Measurements from ENCODE around the gene ITPA. TPM values are rescaled to one million over a fixed set of nuclear protein-coding genes. Genes with fewer than 3 reads are reported as not detected.

ITPA gene
- total RNA-seq, result 69.3 and 84.9 TPM in 2 replicates

DNA sequence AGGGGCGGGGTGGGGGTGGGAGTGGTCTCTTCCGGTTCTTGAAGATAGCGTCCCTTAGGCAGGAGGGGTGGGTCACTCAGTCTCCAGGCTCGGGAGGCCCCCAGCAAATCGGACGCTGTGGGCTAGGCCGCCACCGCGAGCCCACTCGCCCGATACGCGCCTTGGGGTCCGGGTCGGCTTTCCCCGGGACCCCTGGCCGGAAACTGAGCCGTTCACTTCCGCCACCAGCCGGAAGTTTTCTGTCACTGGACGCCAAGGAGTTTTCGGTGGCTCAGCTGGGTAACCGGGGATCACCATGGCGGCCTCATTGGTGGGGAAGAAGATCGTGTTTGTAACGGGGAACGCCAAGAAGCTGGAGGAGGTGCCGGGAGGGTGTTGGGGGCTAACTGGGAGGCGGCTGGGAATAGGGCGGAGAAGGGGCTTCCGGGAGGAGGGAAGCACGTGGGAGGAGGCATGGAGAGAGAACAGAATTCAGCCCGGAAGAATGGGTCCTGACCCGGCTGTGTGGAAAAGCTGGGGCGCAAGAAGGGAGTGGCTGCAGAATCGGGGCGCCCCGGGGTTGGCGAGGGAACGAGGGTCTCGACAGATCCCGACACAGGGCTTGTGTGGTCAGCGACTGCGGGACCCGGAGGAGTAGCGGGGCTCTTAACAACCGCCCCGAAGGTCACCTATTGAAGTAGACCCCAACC is at the start of gene ITPA:
TSS of gene ITPA (plus strand) at position 242 of the 689 bp plus-strand sequence. CDS start at position 296, 54 bp downstream.
- intact Hi-C loops (cut with micrococcal nuclease), result loop anchor here (1.0 to 10.0 kb wide), 5 partner anchors 13 to 705 kb away; partner anchors contain the start of genes LZTS3 and ZNF343

DNA sequence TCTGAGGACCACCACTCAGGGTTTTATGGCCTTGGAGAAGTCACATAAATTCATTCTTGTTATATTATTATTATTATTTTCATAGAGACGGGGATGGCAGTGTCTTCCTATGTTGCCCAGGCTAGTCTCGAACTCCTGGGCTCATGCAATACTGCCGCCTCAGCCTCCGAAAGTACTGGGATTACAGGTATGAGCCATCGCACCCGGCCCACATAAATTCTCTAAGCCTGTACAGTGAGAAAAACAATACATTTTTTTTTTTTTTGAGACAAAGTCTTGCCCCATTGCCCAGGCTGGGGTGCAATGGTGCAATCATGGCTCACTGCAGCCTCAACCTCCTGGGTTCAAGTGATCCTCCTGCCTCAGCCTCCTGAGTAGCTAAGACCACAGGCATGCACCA is 48.9 kb upstream of the ITPA start:
- intact Hi-C loops (cut with micrococcal nuclease), result no loop called here

DNA sequence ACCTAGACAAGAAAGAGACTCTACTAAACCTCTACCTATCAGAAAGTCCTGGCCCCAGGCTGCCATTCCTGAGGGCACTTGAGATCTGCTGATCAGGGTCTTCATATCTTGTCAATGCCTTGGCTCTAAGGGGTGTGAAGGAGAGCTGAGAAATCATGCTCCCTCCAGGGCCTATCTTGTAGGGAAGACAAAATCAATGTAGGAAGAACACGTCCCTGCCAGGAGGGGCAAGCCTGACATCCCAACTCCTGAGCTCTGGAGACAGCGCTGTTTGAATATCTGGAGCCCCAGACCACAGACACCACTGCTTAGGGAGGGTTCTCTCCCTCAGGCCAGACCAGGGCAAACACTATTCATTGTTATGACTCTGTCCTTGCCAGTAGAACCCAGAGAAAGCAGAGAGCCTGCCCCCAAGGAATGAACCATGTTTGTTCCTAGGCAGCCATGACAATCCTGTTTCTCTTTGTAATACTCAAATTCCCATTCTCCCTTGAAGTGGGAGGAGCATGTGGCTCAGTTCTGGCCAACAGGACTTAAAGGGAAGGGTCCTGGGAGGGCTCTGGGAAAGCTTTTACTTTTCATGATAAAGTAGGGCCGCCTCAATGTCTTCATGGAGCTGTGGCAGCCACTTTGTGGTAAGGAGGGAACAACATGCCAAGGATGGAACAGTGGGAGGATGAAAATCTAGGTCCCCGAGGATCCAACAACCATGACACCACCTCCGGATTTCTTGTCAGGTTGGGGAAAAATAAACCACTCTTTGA is 47.8 kb upstream of the ITPA start:
- intact Hi-C loops (cut with micrococcal nuclease), result no loop called here

DNA sequence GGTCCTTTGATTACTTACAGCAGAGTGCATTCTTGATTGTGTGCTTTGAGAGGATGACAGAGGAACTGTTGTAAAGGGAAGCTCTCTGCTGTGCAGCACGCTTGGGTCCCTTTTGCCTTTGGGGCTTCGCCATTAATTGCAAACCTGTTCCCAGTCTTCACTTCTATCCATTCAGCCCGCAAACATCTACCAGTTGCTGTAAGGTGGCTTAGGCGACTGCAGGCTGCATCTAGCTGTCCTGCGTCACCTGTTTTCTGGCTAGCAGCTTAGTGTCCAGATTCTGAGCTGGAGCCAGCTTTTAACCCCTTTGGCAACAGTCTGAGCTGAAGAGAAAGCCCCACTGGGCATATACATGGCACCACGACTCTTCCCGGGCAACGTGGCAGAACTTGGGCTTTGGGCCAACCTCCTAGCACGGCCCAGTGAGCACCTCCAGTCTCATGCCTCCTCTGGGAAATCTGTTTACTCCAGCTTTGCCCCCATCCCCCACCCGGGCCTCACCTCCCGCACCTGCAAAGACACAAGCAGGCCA is 47.2 kb upstream of the ITPA start:
- intact Hi-C loops (cut with micrococcal nuclease), result no loop called here

DNA sequence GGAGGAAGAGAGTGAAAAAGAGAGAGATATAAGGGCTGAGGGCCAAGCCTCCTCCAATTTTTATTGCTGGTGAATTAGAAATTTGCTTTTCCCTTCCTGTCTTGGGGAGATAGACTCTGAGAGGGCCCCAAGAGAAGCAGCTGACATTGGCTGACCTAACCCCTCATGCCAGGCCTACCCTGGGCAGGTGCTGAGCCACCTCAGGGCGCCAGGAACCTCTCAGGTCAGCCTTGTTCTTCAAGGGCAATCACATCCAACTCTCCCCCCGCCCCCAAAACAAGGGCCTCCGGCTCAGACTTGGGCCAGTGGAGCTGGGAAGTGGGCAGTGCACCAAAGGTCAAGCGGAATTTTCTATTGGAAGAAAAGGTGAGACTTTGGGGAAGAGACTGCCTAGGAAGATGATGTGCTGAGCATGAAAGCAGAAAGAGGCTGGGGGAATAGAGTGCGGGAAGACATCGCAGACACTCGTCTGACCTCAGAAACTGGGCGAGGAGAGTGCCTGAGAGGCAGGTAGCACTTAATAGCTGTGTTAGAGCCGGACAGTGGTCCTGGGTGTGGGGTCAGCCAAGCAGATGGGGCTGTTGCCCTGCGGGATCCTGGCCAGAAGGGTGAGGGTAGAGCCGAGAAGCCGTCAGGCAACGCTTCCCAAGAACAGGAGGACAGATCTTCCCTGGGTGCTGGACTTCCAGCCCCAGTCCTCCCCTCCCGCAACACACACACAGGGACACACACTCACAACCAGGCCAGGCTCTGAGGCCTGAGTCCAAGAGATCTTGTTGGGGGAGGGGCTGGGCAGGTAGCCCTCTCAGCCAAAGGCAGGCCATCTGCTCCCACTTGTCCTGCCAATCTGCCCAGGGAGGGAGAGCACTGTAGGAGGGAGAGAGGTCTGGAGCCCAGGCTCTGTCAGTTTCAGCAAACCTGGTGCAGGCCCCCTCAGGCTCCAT is 45.9 kb upstream of the ITPA start:
- intact Hi-C loops (cut with micrococcal nuclease), result no loop called here

DNA sequence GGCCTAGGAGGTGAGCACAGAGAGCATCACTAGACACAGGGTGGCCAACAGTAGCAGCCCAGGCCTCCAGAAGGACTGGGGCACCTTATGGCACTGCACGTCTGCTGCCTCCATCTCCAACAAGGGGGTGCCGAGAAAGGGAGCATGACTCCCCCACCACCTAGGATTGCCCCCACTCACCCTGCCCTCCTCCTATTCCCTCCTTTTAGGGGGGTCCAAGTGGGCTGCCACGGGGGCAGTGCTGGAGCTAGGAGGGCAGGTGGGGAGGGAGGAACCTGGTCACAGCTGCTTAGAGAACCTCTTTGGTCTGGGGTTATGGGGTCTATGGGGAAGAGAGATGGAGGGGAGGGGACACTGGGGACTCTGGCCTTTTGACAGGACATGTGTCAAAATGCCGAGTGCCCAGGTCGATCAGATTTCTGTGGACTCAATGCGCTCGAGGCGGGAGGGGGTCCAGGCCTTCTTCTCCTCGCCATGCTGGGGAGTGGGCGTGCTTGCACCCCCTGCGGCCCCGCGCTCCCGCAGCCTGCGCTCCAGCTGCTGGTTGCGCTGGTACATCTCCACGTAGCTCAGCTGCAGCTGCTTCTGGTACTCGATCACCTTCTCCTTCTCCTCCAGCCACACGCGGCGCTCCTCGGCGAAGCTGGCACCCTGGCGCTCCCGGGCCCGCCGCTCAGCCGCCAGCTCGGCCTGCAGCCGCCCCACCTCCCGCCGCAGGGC is 45.1 kb upstream of the ITPA start:
- intact Hi-C loops (cut with micrococcal nuclease), result no loop called here

DNA sequence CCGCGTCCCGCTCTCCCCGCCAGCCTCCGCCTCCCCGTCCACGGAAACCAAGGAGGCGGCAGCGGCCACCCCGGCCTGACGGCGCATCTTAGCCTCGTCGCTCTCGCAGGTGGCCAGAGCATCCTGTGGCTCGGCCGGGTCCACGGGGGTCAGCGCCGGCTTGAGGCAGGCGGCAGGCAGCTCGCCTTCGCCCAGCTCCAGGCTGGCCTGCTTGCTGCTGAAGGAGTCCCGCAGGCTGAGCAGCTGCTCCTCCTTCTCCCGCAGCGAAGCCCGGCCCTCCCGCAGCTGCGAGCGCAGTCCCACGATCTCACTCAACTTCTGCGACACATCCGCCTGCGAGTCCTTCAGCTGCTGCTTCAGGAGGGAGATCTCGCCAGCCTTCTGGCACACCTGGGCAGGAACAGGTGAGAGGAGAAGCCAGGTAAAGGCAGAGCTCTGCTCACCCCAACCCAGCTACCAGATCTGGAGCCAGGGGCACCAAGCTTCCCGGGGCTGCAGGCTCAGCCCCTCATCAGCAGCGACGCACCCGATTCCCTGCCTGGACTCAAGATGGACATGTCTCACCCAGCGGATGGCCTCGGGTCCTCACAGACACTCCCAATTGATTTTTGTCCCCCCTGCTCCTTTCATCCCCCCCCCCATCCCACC is 44.4 kb upstream of the ITPA start:
- intact Hi-C loops (cut with micrococcal nuclease), result no loop called here

DNA sequence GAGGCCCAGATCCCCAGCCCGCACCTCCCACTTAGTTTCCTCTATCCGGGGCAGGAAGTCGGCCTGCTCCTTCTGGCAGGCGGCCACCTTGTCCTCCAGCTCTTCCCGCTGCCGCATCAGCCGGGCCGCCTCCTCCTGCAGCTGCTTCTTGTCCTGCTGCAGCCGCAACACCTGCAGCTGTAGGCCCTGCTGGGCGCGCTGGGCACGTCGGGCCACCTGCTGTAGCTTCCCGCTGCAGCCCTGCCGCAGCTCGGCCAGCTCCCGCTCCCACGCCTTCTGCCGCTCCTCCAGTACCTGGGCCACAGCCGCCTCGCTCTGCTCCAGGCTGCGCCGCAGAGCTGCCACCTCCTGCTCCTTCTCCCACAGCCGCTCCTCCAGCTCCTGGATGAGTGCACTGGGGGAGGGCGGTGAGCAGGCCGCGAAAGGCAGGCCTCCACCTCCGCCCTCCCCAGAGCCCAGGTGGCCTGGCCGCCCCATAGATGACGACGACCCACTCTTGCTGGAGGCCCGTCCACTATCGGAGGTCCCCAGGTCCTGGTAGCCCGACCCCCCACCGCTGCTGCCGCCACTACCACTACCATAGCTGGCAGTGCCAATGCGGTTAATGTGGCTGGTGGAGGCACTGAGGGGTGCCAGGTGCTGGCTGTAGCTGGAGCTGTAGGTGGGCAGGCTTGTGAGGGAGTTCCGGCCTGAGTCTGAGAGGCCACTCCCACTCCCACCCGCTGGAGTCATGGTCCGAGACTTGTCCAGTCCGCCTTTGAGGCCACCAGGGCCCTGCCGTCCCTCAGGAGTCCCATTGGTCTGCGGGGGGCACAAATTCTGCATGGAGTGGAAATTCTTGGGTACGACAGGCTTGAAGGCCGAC is 43.6 kb upstream of the ITPA start:
- intact Hi-C loops (cut with micrococcal nuclease), result no loop called here

DNA sequence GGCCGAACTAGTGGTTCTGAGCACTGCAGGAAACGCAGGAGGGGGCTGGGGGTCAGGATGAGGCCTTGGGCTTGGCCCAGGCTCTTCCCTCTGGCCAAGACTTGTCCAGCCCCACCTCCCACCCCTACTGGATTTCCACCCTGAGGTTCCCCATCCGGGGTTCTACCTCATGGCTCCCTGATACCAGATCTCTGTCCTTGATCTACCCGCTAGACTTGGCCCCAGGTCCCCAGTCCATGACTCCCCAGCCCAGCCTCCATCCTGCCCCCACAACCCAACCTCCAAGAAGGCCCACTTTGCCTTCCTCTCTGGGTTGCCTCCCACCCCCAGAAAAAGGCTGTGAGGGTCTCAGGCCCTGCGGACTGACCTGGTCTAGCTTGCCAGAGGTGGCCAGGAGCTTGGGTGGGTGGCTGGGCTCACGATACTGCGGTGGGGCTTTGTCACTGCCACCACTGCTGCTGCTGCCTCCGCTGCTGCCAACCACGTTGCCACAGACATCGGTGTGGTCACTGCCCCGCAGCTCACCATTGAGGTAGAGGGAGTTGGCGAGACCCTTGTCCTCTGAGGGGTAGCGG is 42.9 kb upstream of the ITPA start:
- intact Hi-C loops (cut with micrococcal nuclease), result no loop called here

DNA sequence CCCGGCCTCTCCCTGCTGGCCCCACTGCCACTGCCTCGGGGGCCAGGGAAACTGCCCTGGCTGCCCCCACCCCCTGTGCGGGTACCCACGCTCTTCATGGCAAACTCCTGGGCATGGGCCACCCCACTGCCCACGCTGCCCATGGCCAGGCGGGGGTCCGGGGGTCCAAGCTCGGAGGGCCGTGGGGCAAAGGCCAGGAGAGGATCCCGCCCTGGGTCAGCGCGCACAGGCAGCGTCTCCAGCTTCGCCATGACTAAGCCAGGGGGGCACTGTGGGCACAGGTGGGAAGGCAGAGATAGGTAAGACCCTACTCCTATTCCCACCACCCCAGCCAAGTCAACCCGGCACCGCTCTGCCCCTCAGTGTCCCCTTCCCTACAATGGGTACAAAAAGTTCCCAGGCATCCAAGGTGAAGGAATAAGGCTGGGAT is 42.4 kb upstream of the ITPA start:
- intact Hi-C loops (cut with micrococcal nuclease), result no loop called here

DNA sequence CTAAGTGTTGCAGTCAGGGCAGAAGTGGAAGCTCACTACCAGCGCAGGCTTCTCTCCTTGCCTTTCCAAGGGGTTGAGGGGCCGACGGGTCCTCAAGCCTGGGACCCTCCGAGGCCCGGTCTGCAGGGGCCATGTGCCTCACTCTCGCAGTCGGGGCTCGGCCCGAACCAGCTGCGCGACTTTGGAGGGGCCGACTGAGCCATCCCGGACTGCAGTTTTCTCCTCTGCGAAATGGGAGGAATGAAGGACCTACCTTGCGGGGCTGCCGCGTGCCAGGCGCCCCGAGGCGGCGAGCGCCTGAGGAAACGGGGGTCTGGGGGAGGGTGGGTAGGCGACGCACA is 41.6 kb upstream of the ITPA start:
- intact Hi-C loops (cut with micrococcal nuclease), result no loop called here

DNA sequence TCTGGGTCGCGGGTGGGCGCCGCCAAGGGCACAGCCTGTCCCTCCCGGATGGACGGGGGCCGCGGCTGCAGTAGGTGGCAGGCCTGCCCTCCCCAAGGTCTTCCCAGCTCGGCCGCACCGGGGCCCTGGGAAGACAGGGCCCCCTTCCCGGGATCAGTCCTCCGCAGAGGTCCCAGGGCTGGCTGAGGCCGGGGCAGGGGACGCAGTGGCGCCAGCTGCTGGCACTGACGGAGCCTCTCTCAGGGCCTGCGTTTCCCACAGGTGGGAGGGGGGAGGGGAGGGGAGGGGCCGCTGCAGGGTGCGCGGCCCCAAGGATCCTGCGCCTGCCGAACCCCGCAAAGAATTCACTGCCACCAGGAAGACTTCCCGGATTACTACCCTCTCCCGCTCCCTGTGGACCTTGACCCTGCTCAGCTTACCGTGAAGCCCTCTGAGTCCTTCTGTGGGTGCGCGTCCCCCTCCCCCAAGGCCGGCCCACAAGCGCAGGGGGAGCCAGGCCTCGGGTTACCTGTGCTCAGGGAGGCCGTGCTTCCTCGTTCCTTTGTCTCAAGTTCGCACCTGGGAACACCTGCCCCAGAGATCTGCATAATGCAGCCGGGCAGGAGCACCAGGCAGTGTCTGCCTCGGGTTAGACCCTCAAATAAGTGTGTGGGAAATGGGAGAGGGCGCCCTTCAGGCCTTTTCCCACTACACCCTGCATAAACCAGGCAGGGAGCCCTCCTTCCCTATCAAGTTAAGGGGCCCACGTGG is 41.0 kb upstream of the ITPA start:
- intact Hi-C loops (cut with micrococcal nuclease), result no loop called here

DNA sequence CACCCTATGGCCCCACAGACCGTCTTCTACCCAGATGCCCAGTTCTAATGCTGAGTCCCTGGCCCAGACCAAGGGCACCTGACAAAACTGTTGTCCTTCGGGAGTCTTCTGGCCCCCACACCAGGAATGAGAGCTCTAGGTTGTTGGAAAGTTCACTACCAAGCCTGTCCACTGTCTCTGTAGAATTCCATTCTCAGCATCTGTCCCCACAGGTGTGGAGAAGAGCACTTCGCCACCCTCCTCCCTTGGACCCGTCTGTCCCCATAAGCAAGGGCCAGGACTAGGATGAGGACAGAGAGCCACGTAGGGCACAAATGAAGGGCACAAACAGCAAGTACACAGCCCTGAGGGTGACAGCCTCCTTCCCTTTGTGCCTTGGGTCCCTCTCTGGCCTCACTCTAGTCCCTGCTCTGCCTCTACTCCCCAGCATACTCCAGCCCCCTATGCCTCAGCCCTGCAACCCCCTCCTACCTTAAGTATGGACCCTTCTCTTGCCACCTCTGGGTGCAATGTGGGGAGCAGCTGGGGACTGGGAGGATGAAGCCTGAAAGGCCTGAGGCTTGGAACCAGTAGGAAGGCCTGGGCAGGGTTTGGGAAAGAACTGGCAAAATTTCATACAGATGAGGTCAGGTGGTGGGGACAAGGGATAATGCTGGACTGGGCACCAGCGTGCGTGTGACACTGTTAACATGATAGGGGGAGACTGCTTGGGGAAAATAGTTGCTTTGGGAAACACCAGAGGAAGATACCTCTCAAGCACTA is 40.3 kb upstream of the ITPA start:
- intact Hi-C loops (cut with micrococcal nuclease), result no loop called here

DNA sequence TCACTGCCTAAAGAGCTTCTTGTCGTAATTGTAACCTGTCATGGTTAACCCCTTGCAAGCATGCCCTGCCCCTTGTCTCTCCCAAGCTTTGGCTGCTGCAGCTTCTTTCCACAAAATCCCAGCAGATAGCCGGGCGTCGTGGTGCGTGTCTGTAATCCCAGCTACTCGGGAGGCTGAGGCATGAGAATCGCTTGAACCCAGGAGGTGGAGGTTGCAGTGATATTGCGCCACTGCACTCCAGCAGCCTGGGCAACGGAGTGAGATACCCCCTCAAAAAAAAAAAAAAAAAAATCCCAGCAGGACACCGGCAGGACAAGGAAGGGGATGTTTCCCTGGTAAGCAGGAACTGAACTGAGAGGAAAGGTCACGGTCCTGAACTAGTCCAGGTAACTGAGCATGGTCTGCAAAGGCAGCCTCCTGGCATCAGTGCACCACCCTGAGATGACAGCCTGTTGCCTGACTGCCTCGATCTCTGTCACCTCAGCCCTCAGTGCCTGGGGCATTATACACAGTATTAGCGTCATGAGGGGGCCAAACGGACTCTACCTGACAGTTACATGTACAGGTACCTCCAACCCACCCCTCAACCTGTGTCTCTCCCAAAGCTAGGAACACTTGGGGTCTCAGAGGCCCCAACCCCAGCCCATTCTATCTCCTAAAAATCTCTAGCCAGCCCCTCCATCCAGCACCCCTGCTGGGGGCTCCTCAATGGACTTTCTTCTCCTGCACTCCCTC is 37.7 kb upstream of the ITPA start:
- intact Hi-C loops (cut with micrococcal nuclease), result loop anchor here (2.0 to 5.0 kb wide), 4 partner anchors 67 to 1069 kb away; partner anchors contain the start of genes OXT, SLC4A11 and STK35

DNA sequence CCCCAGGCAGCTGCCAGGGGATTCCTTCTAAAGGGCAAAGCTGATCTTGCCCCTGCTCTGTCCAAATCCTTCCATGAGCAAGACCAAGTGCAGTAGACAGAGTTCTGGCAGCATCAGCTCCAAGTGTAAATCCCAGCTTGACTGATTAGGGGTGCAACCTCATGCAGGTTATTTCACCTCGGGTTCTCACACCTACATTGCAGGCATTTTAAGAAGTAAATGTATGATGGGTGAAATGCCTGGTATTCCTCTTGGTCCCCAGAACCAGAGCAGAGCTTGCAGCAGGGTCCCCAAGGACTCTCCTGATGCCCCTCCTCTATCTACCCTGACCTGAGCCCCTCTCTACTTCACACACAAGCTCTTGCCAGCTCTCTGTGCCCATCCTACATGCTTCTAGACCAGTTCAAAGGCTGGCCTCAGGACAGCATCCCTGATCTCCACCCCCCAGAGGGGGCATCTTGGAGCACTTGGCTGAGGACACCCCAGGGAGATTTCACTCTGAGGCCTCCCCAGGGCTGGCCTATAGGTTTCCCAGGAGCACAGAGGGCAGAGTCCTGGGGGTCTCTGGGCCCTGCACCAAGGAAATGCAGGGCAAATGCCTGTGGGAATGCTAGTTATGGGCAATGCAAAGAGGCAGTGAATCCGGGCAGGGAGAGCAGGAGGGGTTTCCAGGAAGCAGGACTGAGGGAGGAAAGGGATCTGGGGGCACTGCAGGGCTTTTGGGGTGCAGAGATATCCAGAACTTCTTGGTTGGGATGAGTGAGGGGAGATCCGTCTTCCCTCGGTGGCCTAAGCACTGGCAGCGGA is 37.0 kb upstream of the ITPA start:
- intact Hi-C loops (cut with micrococcal nuclease), result loop anchor here (2.0 to 5.0 kb wide), 4 partner anchors 66 to 1070 kb away; partner anchors contain the start of genes OXT, SLC4A11 and STK35
